Measurements from ENCODE around the gene PRTN3.

DNA sequence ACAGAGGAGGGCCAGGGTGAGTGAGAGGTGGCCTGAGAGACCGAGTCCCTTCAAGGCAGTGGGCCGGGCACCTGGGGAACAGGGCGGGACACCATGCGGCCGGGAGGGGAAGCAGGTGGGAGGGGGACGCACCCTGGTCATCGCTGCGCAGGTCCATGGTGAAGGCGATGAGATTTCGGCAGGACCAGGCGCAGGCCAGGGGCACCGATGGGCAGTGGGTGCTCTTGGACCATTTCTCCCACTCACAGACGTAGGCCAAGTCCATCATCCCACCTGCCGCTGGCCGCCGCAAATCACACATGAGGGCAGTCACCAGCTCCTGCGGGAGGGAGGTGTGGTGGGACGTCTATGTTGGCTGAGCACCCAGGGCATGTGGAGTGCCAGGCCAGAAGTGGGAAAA is 50.0 kb downstream of the PRTN3 start:
- TF ChIP-seq FOXA1 (IDR thresholded peaks at IDR 0.05) (no peak), NR2F2 (IDR thresholded peaks at IDR 0.05) (no peak), RXRA (IDR thresholded peaks at IDR 0.05) (no peak), GABPA (IDR thresholded peaks at IDR 0.05 in 1 of 2, conservative IDR thresholded peaks at IDR 0.05 in 1 of 2) (no peak), YY1 (IDR thresholded peaks at IDR 0.05) (no peak), ZBTB33 (IDR thresholded peaks at IDR 0.05) (no peak), RAD21 (IDR thresholded peaks at IDR 0.05) (no peak), TAF1 (conservative IDR thresholded peaks at IDR 0.05) (no peak)
- TF ChIP-seq, protein P1, sequence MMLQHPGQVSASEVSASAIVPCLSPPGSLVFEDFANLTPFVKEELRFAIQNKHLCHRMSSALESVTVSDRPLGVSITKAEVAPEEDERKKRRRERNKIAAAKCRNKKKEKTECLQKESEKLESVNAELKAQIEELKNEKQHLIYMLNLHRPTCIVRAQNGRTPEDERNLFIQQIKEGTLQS (IDR thresholded peaks at IDR 0.05) = no peak
- TF ChIP-seq, protein P2, sequence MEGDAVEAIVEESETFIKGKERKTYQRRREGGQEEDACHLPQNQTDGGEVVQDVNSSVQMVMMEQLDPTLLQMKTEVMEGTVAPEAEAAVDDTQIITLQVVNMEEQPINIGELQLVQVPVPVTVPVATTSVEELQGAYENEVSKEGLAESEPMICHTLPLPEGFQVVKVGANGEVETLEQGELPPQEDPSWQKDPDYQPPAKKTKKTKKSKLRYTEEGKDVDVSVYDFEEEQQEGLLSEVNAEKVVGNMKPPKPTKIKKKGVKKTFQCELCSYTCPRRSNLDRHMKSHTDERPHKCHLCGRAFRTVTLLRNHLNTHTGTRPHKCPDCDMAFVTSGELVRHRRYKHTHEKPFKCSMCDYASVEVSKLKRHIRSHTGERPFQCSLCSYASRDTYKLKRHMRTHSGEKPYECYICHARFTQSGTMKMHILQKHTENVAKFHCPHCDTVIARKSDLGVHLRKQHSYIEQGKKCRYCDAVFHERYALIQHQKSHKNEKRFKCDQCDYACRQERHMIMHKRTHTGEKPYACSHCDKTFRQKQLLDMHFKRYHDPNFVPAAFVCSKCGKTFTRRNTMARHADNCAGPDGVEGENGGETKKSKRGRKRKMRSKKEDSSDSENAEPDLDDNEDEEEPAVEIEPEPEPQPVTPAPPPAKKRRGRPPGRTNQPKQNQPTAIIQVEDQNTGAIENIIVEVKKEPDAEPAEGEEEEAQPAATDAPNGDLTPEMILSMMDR (IDR thresholded peaks at IDR 0.05; ENCODE audit: low read depth, low read length, missing input control) = no peak
- TF ChIP-seq, protein P3, sequence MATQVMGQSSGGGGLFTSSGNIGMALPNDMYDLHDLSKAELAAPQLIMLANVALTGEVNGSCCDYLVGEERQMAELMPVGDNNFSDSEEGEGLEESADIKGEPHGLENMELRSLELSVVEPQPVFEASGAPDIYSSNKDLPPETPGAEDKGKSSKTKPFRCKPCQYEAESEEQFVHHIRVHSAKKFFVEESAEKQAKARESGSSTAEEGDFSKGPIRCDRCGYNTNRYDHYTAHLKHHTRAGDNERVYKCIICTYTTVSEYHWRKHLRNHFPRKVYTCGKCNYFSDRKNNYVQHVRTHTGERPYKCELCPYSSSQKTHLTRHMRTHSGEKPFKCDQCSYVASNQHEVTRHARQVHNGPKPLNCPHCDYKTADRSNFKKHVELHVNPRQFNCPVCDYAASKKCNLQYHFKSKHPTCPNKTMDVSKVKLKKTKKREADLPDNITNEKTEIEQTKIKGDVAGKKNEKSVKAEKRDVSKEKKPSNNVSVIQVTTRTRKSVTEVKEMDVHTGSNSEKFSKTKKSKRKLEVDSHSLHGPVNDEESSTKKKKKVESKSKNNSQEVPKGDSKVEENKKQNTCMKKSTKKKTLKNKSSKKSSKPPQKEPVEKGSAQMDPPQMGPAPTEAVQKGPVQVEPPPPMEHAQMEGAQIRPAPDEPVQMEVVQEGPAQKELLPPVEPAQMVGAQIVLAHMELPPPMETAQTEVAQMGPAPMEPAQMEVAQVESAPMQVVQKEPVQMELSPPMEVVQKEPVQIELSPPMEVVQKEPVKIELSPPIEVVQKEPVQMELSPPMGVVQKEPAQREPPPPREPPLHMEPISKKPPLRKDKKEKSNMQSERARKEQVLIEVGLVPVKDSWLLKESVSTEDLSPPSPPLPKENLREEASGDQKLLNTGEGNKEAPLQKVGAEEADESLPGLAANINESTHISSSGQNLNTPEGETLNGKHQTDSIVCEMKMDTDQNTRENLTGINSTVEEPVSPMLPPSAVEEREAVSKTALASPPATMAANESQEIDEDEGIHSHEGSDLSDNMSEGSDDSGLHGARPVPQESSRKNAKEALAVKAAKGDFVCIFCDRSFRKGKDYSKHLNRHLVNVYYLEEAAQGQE (IDR thresholded peaks at IDR 0.05) = no peak

Measured in liver (tissue), 3 donors.